Stimulated activated CD4-positive, alpha-beta T cell treated with anti-CD3 and anti-CD28 coated beads, Interleukin-2, amount 100 ng/mL, for 4 hours (primary cell): ENCODE data around the gene KAT2A.
A peak's percentile ranks its signal among the peaks of the same experiment; 100 is the strongest.

Experiments
- DNase-seq: peaks from one replicate; pipeline ENCODE4 v3.0.0-alpha.2; 2020; ENCODE audit warnings: low read depth

The KAT2A gene

GRCh38 chr17:42135664-42136653 is 14.8 kb upstream of the KAT2A start:
- DNase-seq, result no peak

GRCh38 chr17:42135151-42135550 is 14.0 kb upstream of the KAT2A start:
- DNase-seq, result no peak

DNA sequence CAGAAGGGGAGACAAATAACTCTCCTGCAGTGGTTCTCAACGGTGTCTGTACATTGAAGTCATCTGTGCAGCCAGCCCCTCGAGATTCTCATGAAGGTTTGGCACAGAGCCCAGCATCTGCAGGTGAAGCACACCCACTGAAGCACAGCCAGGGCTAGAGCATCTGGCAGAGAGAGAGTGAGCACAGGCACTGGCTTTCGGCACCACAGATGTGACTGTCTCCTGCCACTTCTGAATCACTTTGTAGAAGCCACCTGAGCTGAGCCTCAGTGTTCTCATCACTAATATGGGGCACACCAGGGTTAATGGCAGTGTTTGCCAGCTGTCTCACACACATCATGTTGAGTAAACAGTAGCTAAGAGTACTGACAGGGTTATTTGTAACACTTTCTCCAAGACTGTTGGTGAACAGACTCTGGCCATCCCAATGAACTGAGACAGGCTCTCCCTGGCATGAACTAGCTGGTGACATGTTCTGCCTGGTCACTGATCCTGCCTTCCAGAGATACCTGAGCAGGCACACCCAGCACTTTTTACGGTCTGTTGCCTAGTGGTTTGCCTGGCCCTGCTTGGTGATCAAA is 12.4 kb upstream of the KAT2A start:
- peak; percentile 26 for DNase-seq

GRCh38 chr17:42132941-42133340 is 11.8 kb upstream of the KAT2A start:
- DNase-seq, result no peak

GRCh38 chr17:42131981-42132432 is 10.8 kb upstream of the KAT2A start:
- DNase-seq, result no peak

DNA sequence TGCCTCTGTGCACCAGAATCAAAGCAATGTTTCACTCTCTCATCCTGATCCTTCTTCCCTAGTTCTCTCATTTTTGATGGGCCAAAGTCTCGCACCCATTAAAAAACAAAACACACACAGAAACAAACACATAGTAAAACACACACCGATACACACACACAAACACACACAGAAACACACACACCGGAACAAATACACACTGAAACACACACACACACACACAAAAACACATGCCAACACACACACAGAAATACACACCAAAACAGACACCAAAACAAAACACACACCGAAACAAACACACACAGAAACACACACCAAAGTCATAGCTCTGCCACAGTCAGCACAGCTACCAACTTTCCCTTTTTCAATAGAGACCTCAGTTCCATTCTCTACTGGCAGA is 10.1 kb upstream of the KAT2A start:
- DNase-seq, result no peak

DNA sequence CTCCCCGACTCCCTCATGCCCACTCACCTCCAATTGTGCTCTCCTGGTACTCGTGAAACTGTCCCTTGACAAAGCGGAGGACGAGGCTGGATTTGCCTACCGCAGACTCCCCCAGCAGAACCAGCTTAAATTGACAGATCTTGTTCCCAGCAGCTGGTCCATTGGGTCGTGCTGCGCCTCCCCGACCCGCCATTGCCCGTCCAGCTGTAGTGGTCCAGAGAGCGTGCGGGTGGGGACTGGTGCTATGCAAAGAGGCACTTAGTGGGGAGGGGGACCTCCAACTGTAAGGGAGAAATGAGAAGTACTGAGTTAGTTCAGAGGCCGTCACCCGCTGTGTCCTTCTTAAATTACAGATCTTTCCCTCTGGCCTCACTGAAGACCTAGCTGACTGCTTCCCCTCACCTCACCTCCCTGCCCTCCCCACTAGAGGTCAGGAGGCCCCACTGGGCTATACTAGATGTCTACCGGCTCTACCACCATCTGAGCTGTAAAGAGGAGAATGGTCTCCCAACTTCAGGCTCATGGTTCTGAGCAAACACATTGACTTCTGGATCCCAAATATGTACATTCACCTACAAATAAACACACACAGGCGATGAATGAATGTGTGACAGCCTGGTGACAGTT is 9.3 kb upstream of the KAT2A start:
- DNase-seq, result no peak

GRCh38 chr17:42129109-42129837 is 8.1 kb upstream of the KAT2A start:
- no peak for DNase-seq

- no peak for DNase-seq
These were observed 6.2 kb upstream of the KAT2A start for GRCh38 chr17:42127414-42127813.

GRCh38 chr17:42126836-42127235 is 5.7 kb upstream of the KAT2A start:
- DNase-seq, result no peak

- DNase-seq, result no peak
These were observed 4.4 kb upstream of the KAT2A start for GRCh38 chr17:42125565-42125964.

DNA sequence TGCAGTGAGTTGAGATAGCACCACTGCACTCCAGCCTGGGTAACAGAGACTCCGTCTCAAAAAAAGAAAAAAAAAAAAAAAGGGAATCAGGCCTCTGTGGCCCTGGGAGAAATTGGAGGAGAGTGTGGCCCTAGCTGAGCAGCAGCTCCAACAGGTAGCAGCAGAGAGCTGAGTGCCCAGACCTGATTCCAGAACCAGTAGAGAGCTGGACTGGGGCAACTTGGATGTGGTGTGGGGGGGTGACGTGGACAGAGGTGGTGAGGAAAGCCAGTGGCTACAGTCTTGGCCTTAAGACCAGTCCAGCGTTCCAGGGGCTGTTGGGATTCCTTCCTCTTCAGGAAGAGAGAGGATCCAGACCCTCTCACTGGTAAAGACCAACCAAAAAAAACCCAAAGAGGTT is 3.1 kb upstream of the KAT2A start:
- no peak for DNase-seq

DNA sequence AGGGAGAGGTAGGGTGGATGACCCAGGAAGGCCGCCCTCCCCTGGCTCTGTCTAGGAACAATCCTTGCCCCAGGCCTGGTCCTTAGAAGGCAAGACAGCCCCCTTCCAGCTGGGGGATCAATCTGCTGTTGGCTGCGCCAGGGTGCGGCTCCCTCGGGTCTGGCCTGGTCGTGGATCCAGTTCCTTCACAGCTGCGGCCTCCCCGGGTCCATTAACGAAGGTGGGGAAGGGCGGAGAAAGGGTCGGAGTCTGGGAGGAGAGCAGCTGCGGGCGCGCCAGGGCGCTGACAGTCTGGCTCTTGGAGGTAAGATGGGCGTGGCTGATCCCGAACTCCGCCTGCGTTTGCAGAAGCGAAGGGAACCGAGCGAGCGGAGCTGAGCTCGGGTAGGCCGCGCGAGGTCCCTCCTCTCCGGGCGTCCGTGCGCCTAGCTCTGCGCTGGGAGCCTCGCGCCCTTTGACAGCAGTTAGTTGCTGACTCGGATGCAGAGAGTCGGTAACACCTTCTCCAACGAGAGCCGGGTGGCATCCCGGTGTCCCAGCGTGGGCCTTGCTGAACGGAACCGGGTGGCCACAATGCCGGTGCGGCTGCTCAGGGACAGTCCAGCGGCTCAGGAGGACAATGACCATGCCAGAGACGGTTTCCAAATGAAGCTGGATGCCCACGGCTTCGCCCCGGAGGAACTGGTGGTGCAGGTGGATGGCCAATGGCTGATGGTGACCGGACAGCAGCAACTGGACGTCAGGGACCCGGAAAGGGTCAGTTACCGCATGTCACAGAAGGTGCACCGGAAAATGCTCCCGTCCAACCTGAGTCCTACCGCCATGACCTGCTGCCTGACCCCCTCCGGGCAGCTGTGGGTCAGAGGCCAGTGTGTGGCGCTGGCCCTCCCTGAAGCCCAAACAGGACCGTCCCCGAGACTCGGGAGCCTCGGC is 1.5 kb upstream of the KAT2A start, which contains the start of gene HSPB9:
TSS of gene HSPB9 (plus strand) at position 434 of the 933 bp plus-strand sequence. CDS start at position 481, 47 bp downstream.
- DNase-seq, result no peak

- DNase-seq, result no peak
These were observed 902 bp downstream of the KAT2A start for GRCh38 chr17:42120161-42120769.

GRCh38 chr17:42119301-42119700 is 1.9 kb downstream of the KAT2A start:
- DNase-seq, result no peak

DNA sequence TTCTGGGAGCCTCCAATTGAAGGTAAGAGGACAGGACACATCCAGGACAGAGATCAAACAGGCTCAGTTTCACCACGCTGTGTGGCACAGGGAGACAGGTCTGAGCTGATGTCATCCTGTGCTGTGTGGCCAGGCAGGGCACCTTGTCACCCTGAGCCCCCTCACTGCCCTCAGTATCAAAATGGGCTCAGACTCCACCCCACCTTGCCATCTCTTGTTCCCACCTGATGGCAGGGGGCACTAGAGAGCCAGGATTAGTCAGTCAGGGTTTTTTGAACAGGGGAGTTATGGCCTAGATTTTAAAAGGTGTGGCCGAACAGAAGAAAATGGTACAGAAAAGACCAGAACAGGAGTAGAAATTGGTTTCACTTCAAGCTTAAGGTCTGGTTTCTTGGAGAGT is 2.6 kb downstream of the KAT2A start:
- peak; percentile 25 for DNase-seq

DNA sequence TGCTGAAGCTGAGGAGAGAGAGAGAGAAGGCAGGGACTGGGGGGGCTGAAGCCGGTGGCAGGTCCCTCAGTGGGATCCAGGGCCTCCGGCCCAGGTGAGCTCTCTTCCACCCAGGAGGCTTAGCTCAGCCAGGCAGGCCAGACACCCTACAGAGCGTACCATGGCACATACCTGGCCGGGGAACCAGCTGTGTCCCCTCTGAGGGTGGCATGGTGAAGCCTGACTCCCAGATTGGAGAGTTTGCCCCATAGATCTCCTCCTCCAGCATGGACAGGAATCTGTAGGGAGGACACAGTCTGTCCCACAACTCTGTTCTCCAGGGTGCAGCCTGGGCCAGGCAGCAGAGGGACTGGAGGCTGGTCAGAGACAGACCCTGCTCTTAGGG is 3.0 kb downstream of the KAT2A start:
- no peak for DNase-seq

GRCh38 chr17:42117397-42118125 is 3.6 kb downstream of the KAT2A start:
- DNase-seq, result no peak

GRCh38 chr17:42116705-42117396 is 4.3 kb downstream of the KAT2A start:
- peak; percentile 73 for DNase-seq
